ENCODE measurements around the gene USP13. TPM values are rescaled to one million over a fixed set of nuclear protein-coding genes. Genes with fewer than 3 reads are reported as not detected.

USP13 gene
- total and polyA plus RNA-seq, 2 of the 13 experiments (the other 11 are each of a cell fraction or from before 2014, with no cell fraction given) = 15.9 to 36.7 TPM

DNA sequence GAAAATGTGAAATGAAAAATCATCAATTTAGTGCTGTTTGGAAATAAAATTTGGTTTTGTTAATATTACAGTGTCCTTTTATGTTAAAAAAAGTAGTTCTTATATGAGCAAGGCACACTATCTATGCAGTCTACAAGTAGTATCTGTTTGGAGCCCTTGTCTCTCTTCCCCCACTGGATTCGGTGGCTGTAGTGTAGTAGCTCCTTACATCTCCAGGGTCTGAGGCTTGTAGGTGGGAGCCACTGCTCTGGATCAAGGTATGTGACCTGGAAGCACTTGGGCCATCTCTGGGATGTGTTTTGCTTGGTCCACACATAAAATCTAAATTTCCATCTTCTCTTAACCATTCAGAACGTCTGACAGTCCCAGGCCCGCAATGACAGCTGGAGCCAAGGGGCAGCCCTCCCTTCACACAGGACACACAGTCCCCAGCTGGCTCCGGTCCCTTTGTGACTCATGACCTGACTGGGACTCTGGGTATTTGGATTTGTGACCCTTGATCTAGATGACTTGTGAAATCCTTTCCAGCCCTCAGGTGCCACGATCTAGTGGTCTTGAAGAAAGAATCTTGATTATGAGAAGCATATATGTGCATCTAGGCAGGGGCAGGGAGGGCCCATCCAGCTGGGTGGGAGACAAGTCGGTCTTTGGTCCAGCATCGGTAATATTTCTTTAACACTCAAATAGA, 80.0 kb downstream of the USP13 start (continued):
- TF ChIP-seq NFAT5 (CRISPR knock-in tag; IDR thresholded peaks at IDR 0.05) (no peak), ETV5 (CRISPR knock-in tag; IDR thresholded peaks at IDR 0.05; ENCODE audit: borderline replicate concordance) (peak; percentile 82), ZNF652 (CRISPR knock-in tag; IDR thresholded peaks at IDR 0.05; ENCODE audit: borderline replicate concordance, low read depth) (no peak; the same call in 1 of the 2 replicates), LCORL (IDR thresholded peaks at IDR 0.05) (peak; percentile 50; the same call in 1 of the 2 replicates), LCORL (CRISPR knock-in tag; IDR thresholded peaks at IDR 0.05) (peak; percentile 92), ZNF230 (CRISPR knock-in tag; IDR thresholded peaks at IDR 0.05) (no peak), SRY (CRISPR knock-in tag; IDR thresholded peaks at IDR 0.05) (no peak), MAFG (CRISPR knock-in tag; IDR thresholded peaks at IDR 0.05) (no peak), SIX4 (CRISPR knock-in tag; IDR thresholded peaks at IDR 0.05) (0 out of 2 replicates have a peak, but pooled peaks have one; percentile 12), ZNF34 (CRISPR knock-in tag; IDR thresholded peaks at IDR 0.05; ENCODE audit: borderline replicate concordance) (no peak), ZNF253 (CRISPR knock-in tag; IDR thresholded peaks at IDR 0.05; ENCODE audit: borderline replicate concordance) (no peak), ZFY (CRISPR knock-in tag; IDR thresholded peaks at IDR 0.05) (0 out of 2 replicates have a peak, but pooled peaks have one; percentile 16), SOX5 (CRISPR knock-in tag; IDR thresholded peaks at IDR 0.05; ENCODE audit: borderline replicate concordance) (peak; percentile 82), PBX2 (CRISPR knock-in tag; IDR thresholded peaks at IDR 0.05) (no peak), SNAI1 (CRISPR knock-in tag; IDR thresholded peaks at IDR 0.05; ENCODE audit: borderline replicate concordance) (no peak), TRAFD1 (CRISPR knock-in tag; IDR thresholded peaks at IDR 0.05; ENCODE audit: borderline replicate concordance) (no peak), ZBTB20 (CRISPR knock-in tag; IDR thresholded peaks at IDR 0.05; ENCODE audit: borderline replicate concordance, low read depth) (no peak), RBM22 (optimal IDR thresholded peaks at IDR 0.05; ENCODE audit: low read length) (no peak), IKZF4 (CRISPR knock-in tag; IDR thresholded peaks at IDR 0.05; ENCODE audit: borderline replicate concordance, low read depth, not compliant biosample characterization) (no peak), ZFYVE20 (CRISPR knock-in tag; IDR thresholded peaks at IDR 0.05; ENCODE audit: borderline replicate concordance, low read depth) (no peak), XBP1 (CRISPR knock-in tag; IDR thresholded peaks at IDR 0.05) (no peak), POGZ (CRISPR knock-in tag; IDR thresholded peaks at IDR 0.05) (peak; percentile 47; the same call in 1 of the 2 replicates)
- TF ChIP-seq, protein P1, sequence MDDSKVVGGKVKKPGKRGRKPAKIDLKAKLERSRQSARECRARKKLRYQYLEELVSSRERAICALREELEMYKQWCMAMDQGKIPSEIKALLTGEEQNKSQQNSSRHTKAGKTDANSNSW (CRISPR knock-in tag; IDR thresholded peaks at IDR 0.05; ENCODE audit: borderline replicate concordance) = no peak

Measured in HepG2 (cell line).